ENCODE measurements around the gene SLC35F4. TPM values are rescaled to one million over a fixed set of nuclear protein-coding genes. Genes with fewer than 3 reads are reported as not detected.

The SLC35F4 gene
- total and polyA plus RNA-seq, 2 donors (not counting 3 experiments of a cell fraction or from before 2014, with no cell fraction given) = not detected

DNA sequence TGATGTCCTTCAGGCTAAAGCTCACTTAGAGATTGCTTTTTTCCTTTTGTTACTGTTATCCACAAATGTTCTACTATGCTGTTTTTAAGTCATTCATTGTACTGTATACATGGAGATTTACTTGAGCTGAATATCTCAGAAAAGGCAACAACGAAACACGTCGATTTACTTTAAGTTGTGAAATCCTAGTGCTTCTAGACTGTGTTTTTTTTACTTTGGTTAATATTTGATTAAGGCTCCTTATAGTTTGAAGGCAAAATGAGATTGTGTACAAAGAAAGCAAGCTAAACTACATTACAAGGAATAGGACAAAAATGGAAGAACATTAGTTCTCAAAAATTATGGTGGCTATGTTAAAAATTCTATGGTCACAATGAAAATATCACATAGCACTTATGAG, 114.5 kb downstream of the SLC35F4 start:
- TF ChIP-seq POLR2A (IDR thresholded peaks at IDR 0.05; ENCODE audit: low read depth, low read length) (no peak), MYC (IDR thresholded peaks at IDR 0.05; ENCODE audit: low read depth, low read length) (no peak), FOS (IDR thresholded peaks at IDR 0.05; ENCODE audit: borderline replicate concordance, insufficient read depth, low read length) (no peak), POLR2AphosphoS5 (IDR thresholded peaks at IDR 0.05; ENCODE audit: insufficient read depth, low read depth, low read length) (no peak)
- TF ChIP-seq, protein P1, sequence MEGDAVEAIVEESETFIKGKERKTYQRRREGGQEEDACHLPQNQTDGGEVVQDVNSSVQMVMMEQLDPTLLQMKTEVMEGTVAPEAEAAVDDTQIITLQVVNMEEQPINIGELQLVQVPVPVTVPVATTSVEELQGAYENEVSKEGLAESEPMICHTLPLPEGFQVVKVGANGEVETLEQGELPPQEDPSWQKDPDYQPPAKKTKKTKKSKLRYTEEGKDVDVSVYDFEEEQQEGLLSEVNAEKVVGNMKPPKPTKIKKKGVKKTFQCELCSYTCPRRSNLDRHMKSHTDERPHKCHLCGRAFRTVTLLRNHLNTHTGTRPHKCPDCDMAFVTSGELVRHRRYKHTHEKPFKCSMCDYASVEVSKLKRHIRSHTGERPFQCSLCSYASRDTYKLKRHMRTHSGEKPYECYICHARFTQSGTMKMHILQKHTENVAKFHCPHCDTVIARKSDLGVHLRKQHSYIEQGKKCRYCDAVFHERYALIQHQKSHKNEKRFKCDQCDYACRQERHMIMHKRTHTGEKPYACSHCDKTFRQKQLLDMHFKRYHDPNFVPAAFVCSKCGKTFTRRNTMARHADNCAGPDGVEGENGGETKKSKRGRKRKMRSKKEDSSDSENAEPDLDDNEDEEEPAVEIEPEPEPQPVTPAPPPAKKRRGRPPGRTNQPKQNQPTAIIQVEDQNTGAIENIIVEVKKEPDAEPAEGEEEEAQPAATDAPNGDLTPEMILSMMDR (IDR thresholded peaks at IDR 0.05; ENCODE audit: extremely low read depth in 1 of 2, insufficient read depth in 1 of 2, low read depth in 1 of 2, low read length in 2 of 2) = no peak
- no peak overlapping the region for H3K4me2 ChIP-seq (ENCODE audit: insufficient read depth, low read length)
- H3K9ac ChIP-seq (replicated peaks; ENCODE audit: extremely low read depth, insufficient read depth, low read length) = no peak overlapping the region
- H3K27ac ChIP-seq (ENCODE audit: insufficient read depth, low read depth, low read length) = no peak overlapping the region
- no peaks in the 10 kb centered on the region for H4K20me1 ChIP-seq (replicated peaks; ENCODE audit: control insufficient read depth, extremely low read depth, insufficient read depth, low read length)
- no peak overlapping the region for H2AFZ ChIP-seq (ENCODE audit: low read depth, low read length)
- BruUV-seq (replicated peaks) = no TSS peak
- dilution Hi-C loops (cut with MboI; ENCODE audit: extremely low pct_ligation_motif_present, low sequenced_read_pairs) (no loop called here), intact Hi-C loops (cut with micrococcal nuclease) (no loop called here)
- H3K79me2 ChIP-seq (ENCODE audit: control insufficient read depth, insufficient read depth, low read length) = no peaks in the 10 kb centered on the region
- H3K9me1 ChIP-seq (replicated peaks; ENCODE audit: control insufficient read depth, extremely low read depth, insufficient read depth, low read length) = no peaks in the 10 kb centered on the region
- no peaks in the 10 kb centered on the region for H3K36me3 ChIP-seq (ENCODE audit: control insufficient read depth in 2 of 2, extremely low read depth in 1 of 2, insufficient read depth in 2 of 2, low read length in 2 of 2)
- CTCF ChIA-PET = no interaction called here
- DNase-seq (ENCODE audit: low read depth, low spot score) = no peak
- no peak for FAIRE-seq
- POLR2A ChIA-PET = interaction anchor here (0.6 kb wide), 1 partner anchor 108 kb away, joined by 3 read pairs; no protein-coding TSS in a partner anchor
- H3K27me3 ChIP-seq (ENCODE audit: control insufficient read depth in 2 of 2, insufficient read depth in 2 of 2, low read length in 2 of 2) = no peaks in the 10 kb centered on the region
- H3K4me1 ChIP-seq (ENCODE audit: control insufficient read depth, extremely low read depth, insufficient read depth, low read length) = no peaks in the 10 kb centered on the region
- H3K9me3 ChIP-seq (replicated peaks; ENCODE audit: control insufficient read depth, insufficient read depth, low read length) = no peaks in the 10 kb centered on the region
- no peak overlapping the region for H3K4me3 ChIP-seq (replicated peaks in 1 of 3; ENCODE audit: insufficient read depth in 1 of 3, low read depth in 1 of 3, low read length in 3 of 3)

GRCh38 chr14:57749267-57749666, 116.6 kb downstream of the SLC35F4 start:
- no peak overlapping the region for H3K27ac ChIP-seq (ENCODE audit: insufficient read depth, low read depth, low read length)
- no peaks in the 10 kb centered on the region for H3K79me2 ChIP-seq (ENCODE audit: control insufficient read depth, insufficient read depth, low read length)
- dilution Hi-C loops (cut with MboI; ENCODE audit: extremely low pct_ligation_motif_present, low sequenced_read_pairs) = no loop called here
- H3K4me1 ChIP-seq (ENCODE audit: control insufficient read depth, extremely low read depth, insufficient read depth, low read length) = no peaks in the 10 kb centered on the region
- H3K36me3 ChIP-seq (ENCODE audit: control insufficient read depth in 2 of 2, extremely low read depth in 1 of 2, insufficient read depth in 2 of 2, low read length in 2 of 2) = no peaks in the 10 kb centered on the region
- no peak overlapping the region for H3K4me3 ChIP-seq (replicated peaks in 1 of 3; ENCODE audit: insufficient read depth in 1 of 3, low read depth in 1 of 3, low read length in 3 of 3)
- H3K9me3 ChIP-seq (replicated peaks; ENCODE audit: control insufficient read depth, insufficient read depth, low read length) = no peaks in the 10 kb centered on the region
- no peaks in the 10 kb centered on the region for H3K9me1 ChIP-seq (replicated peaks; ENCODE audit: control insufficient read depth, extremely low read depth, insufficient read depth, low read length)
- intact Hi-C loops (cut with micrococcal nuclease) = no loop called here
- no peaks in the 10 kb centered on the region for H3K27me3 ChIP-seq (ENCODE audit: control insufficient read depth in 2 of 2, insufficient read depth in 2 of 2, low read length in 2 of 2)
- DNase-seq (ENCODE audit: low read depth, low spot score) (no peak), FAIRE-seq (peak; percentile 24)
- H4K20me1 ChIP-seq (replicated peaks; ENCODE audit: control insufficient read depth, extremely low read depth, insufficient read depth, low read length) = no peaks in the 10 kb centered on the region
- ChIA-PET CTCF (no interaction called here), POLR2A (no interaction called here)
- no peak overlapping the region for H2AFZ ChIP-seq (ENCODE audit: low read depth, low read length)
- no peak overlapping the region for H3K4me2 ChIP-seq (ENCODE audit: insufficient read depth, low read length)
- no peak overlapping the region for H3K9ac ChIP-seq (replicated peaks; ENCODE audit: extremely low read depth, insufficient read depth, low read length)
- no peak for TF ChIP-seq POLR2AphosphoS5 (IDR thresholded peaks at IDR 0.05; ENCODE audit: insufficient read depth, low read depth, low read length)
- no TSS peak for BruUV-seq (replicated peaks)

Data from endothelial cell of umbilical vein (primary cell).